GM13976 (cell line): Measurements from ENCODE around the gene NACA.
"Not testable (repeated sequence)": the region's sequence is repeated elsewhere in the genome, so short reads cannot be mapped to it uniquely, and the experiment has no call there.

Source experiments
- DNase-seq: peaks from one replicate; pipeline ENCODE4 v3.0.0; 2012; ENCODE audit warnings: low spot score
- in situ Hi-C: fragments of 300-500 bp; cut with MboI; formaldehyde crosslinking; loops from one replicate; pipeline ENCODE4 v1.12.0; 2022; ENCODE audit warnings: low sequenced_read_pairs, mixed read lengths, inconsistent platforms; ENCODE audit not compliant: unreplicated experiment
- TF ChIP-seq, protein P1 (sequence below): IDR thresholded peaks from 2 replicates; pipeline ENCODE4 v1.5.1; 2012; ENCODE audit warnings: borderline replicate concordance, mild to moderate bottlenecking; ENCODE audit not compliant: insufficient read depth; ENCODE audit errors: extremely low read depth, missing control alignments, control extremely low read depth

Gene NACA

DNA sequence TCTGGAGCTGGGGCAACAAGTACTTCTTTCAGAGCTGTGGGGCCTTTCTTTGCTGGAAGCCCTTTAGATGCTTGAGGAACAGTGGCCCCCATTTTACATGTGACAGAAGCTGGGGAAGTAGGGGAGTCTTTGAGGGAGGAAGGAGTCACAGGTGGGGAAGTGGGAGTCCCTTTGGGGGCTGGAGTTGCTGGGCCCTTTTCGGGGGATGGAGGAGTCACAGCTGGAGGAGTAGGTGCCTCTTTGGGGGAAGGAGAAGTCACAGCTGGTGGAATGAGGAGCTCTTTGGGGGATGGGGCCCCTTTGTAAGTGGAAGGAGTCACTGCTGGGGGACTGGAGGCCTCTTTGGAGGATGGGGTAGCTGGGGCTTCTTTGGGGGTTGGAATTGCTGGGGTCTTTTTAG is 8.6 kb downstream of the NACA start:
- TF ChIP-seq, protein P1, sequence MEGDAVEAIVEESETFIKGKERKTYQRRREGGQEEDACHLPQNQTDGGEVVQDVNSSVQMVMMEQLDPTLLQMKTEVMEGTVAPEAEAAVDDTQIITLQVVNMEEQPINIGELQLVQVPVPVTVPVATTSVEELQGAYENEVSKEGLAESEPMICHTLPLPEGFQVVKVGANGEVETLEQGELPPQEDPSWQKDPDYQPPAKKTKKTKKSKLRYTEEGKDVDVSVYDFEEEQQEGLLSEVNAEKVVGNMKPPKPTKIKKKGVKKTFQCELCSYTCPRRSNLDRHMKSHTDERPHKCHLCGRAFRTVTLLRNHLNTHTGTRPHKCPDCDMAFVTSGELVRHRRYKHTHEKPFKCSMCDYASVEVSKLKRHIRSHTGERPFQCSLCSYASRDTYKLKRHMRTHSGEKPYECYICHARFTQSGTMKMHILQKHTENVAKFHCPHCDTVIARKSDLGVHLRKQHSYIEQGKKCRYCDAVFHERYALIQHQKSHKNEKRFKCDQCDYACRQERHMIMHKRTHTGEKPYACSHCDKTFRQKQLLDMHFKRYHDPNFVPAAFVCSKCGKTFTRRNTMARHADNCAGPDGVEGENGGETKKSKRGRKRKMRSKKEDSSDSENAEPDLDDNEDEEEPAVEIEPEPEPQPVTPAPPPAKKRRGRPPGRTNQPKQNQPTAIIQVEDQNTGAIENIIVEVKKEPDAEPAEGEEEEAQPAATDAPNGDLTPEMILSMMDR = no peak
- in situ Hi-C loops = no loop called here
- no peak for DNase-seq

GRCh38 chr12:56715798-56716197 is 9.3 kb downstream of the NACA start:
- in situ Hi-C loops = no loop called here
- TF ChIP-seq, protein P1 = no peak
- no peak for DNase-seq

GRCh38 chr12:56714431-56714929 is 10.6 kb downstream of the NACA start:
- no peak for DNase-seq
- in situ Hi-C loops = no loop called here
- TF ChIP-seq, protein P1 = no peak

DNA sequence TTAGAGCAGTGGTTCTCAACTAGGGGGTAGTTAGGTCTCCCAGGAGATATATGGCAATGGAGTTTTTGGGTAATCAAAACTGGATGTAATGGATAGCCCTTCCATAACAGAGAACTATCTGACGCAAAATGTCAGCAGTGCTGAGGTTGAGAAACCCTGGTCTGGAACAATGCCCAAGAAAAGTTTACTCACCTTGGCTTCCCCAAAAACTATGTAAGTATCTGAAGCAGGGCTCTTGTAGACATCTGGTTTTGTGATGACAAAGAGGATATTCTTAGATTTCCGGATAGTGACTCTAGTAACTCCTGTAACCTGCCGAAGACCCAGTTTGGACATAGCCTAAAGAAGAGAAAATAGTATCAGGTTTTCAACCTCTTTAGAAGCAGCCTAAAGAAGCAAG is 11.8 kb downstream of the NACA start:
- DNase-seq = no peak
- TF ChIP-seq, protein P1 = no peak
- in situ Hi-C loops = no loop called here

DNA sequence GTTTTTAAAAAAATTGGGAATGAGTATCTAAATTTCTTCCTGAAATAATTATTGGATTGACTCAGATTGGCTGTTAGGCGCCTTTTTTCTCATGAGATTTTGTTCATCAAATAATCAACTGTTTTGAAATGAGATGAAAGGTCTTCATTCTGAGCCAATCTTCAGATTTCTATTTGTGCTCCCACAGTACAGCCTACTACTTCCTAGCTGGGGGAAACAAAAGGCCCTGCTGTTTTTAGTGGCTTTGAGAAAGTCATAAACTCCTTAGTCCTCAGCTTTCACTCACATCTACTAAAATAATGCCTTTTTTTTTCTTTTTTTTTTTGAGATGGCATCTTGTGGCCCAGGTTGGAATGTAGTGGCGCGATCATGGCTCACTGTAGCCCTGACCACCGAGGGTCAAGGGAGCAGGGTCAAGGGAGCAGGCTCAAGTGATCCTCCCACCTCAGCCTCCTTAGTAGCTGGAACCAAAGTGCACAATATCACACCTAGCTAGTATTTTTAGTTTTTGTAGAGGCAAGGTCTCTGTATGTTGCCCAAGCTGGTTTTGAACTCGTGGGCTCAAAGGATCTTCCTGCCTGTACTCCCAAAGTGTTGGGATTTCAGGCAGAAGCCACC is 15.2 kb downstream of the NACA start:
- in situ Hi-C loops = no loop called here

DNA sequence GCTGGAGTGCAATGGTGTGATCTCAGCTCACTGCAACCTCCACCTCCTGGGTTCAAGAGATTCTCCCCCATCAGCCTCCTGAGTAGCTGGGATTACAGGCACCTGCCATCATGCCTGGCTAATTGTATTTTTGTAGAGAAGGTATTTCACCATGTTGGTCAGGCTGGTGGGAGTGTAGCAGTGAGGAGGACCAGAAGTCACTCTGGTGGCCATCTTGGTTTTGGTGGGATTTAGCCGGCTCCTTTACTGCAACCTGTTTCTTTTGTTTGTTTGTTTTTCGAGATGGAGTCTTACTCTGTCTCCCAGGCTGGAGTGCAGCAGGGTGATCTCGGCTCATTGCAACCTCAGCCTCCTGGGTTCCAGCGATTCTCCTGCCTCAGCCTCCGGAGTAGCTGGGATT is 20.6 kb downstream of the NACA start:
- DNase-seq, in situ Hi-C loops: not testable (repeated sequence)

More for the DNA sequence above, 15.2 kb downstream of the NACA start:
- TF ChIP-seq, protein P1 = no peak
- DNase-seq = no peak

DNA sequence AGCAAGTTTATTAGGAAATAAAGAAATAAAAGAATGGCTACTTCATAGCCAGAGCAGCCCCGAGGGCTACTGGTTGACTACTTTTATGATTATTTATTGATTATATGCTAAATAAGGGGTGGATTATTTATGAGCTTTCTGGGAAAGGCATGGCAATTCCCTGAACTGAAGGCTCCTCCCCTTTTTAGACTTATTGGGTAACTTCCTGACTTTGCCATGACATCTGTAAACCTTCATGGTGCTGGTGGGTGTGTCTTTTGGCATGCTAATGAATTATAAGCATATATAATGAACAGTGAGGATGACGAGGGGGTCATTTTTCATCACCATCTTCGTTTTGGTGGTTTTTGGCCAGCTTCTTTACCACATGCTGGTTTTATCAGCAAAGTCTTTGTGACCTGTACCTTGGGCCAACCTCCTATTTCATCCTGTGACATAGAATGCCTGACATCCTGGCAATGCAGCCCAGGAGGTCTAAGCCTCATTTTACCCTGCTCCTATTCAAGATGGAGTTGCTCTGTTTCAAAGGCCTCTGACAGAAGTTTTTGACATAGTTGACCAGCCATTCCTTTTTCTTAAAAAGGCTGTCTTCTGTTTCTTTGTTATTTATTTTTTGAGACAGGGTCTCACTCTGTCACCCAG is 26.0 kb downstream of the NACA start:
- DNase-seq = no peak
- TF ChIP-seq, protein P1 = no peak
- in situ Hi-C loops = no loop called here
